ENCODE data around the gene LENG8.
"Not testable (repeated sequence)": the region's sequence is repeated elsewhere in the genome, so short reads cannot be mapped to it uniquely, and the experiment has no call there.

LENG8 gene

GRCh38 chr19:54484451-54484850, 35.5 kb downstream of the LENG8 start:
- DNase-seq: no peak

GRCh38 chr19:54485851-54486250, 36.9 kb downstream of the LENG8 start:
- DNase-seq: no peak

GRCh38 chr19:54489341-54489740, 40.3 kb downstream of the LENG8 start:
- DNase-seq: no peak

- DNase-seq: no peak
Measured at GRCh38 chr19:54489766-54490165, 40.8 kb downstream of the LENG8 start.

GRCh38 chr19:54492568-54492967, 43.6 kb downstream of the LENG8 start:
- no peak for DNase-seq

- DNase-seq: not testable (repeated sequence)
Measured at GRCh38 chr19:54493056-54493455, 44.1 kb downstream of the LENG8 start.

GRCh38 chr19:54493967-54494585, 45.1 kb downstream of the LENG8 start:
- no peak for DNase-seq

- DNase-seq: not testable (repeated sequence)
Measured at GRCh38 chr19:54495284-54495683, 46.3 kb downstream of the LENG8 start.

- peak in 1 of 5 experiments; percentile 43 for DNase-seq
Measured at GRCh38 chr19:54497747-54498450, 48.9 kb downstream of the LENG8 start.

GRCh38 chr19:54498451-54498772, 49.4 kb downstream of the LENG8 start:
- not testable (repeated sequence) for DNase-seq

- peak in 1 of 5 experiments; percentile 15 for DNase-seq
Measured at GRCh38 chr19:54502518-54503048, 53.6 kb downstream of the LENG8 start, which contains the start of gene LAIR2. Gene LAIR2 (plus strand): TSS chr19:54502831. CDS start chr19:54502919, 88 bp downstream.

- DNase-seq: not testable (repeated sequence)
Measured at GRCh38 chr19:54505542-54505941, 56.5 kb downstream of the LENG8 start.

- no peak for DNase-seq
Measured at GRCh38 chr19:54506079-54506478, 57.1 kb downstream of the LENG8 start.

GRCh38 chr19:54507038-54507717, 58.2 kb downstream of the LENG8 start:
- not testable (repeated sequence) for DNase-seq

GRCh38 chr19:54507824-54508223, 58.8 kb downstream of the LENG8 start:
- DNase-seq: no peak

GRCh38 chr19:54508487-54508886, 59.5 kb downstream of the LENG8 start:
- DNase-seq: not testable (repeated sequence)

GRCh38 chr19:54509200-54509940, 60.4 kb downstream of the LENG8 start:
- DNase-seq: not testable (repeated sequence)
